Keratinocyte (primary cell): ENCODE data around the gene STK32C.

Experiments used
- EZH2 ChIP-seq: IDR thresholded peaks from one replicate; pipeline ENCODE4 v1.6.1; 2012; ENCODE audit warnings: inconsistent platforms, mild to moderate bottlenecking, low read length, moderate library complexity
- TF ChIP-seq, protein P1 (sequence below), 3 experiments: IDR thresholded peaks in 1 of 3; conservative IDR thresholded peaks in 1 of 3; optimal IDR thresholded peaks in 1 of 3; 2 replicates in 2 of 3; 3 replicates in 1 of 3; pipeline versions ENCODE3 to v1.5.1; 2011; ENCODE audit warnings: low read length in 3 of 3, mild to moderate bottlenecking in 3 of 3, moderate library complexity in 2 of 3, control low read depth in 1 of 3, inconsistent platforms in 1 of 3; ENCODE audit not compliant: insufficient read depth in 2 of 3; ENCODE audit errors: extremely low read depth in 1 of 3

GRCh38 chr10:132232981-132233380, 74.8 kb downstream of the STK32C start:
- TF ChIP-seq EZH2, result no peak
- TF ChIP-seq, protein P1, sequence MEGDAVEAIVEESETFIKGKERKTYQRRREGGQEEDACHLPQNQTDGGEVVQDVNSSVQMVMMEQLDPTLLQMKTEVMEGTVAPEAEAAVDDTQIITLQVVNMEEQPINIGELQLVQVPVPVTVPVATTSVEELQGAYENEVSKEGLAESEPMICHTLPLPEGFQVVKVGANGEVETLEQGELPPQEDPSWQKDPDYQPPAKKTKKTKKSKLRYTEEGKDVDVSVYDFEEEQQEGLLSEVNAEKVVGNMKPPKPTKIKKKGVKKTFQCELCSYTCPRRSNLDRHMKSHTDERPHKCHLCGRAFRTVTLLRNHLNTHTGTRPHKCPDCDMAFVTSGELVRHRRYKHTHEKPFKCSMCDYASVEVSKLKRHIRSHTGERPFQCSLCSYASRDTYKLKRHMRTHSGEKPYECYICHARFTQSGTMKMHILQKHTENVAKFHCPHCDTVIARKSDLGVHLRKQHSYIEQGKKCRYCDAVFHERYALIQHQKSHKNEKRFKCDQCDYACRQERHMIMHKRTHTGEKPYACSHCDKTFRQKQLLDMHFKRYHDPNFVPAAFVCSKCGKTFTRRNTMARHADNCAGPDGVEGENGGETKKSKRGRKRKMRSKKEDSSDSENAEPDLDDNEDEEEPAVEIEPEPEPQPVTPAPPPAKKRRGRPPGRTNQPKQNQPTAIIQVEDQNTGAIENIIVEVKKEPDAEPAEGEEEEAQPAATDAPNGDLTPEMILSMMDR (optimal IDR thresholded peaks at IDR 0.05 in 1 of 3, IDR thresholded peaks at IDR 0.05 in 1 of 3, conservative IDR thresholded peaks at IDR 0.05 in 1 of 3; ENCODE audit: extremely low read depth in 1 of 3, insufficient read depth in 2 of 3, low read length in 3 of 3), result no peak
